HCT116 (cell line): ENCODE results near the gene PIGN. TPM values are rescaled to one million over a fixed set of nuclear protein-coding genes. Genes with fewer than 3 reads are reported as not detected.

ENCODE experiments used
- ATAC-seq: fragments of 200-7000 bp; cut with Tn5 transposase; 2 replicates; pipeline ENCODE4 v1.9.1; 2020; ENCODE audit warnings: mild to moderate bottlenecking, moderate library complexity
- BruUV-seq: library from RNA; stranded (reverse); fragments of 400-500 nt; replicated peaks from 2 replicates; lab custom pipeline; 2021; lab: Mats Ljungman, UMichigan
- CTCF ChIA-PET: fragments of 300-600 bp; sonication (Branson Sonifier 250); formaldehyde crosslinking; loops from one replicate; lab custom pipeline; 2021; ENCODE audit warnings: antibody characterized with exemption; lab: Charles Lee
- POLR2A ChIA-PET: fragments of 300-600, 350-600 bp; sonication (Branson Sonifier 250); formaldehyde crosslinking; loops from one replicate; lab custom pipeline; 2021; ENCODE audit warnings: antibody characterized with exemption; lab: Charles Lee
- RAD21 ChIA-PET, 2 experiments: fragments of 300-600 bp; sonication (Branson Sonifier 250); formaldehyde crosslinking; loops; one replicate each; lab custom pipeline; 2023; ENCODE audit warnings: low total read pairs in 2 of 2; ENCODE audit not compliant: uncharacterized antibody in 2 of 2, unreplicated experiment in 2 of 2, low non-redundant PET in 1 of 2; lab: Charles Lee
- DNase-seq: peaks from one replicate; pipeline ENCODE4 v3.0.0-alpha.2; 2010; ENCODE audit warnings: low read depth, low spot score
- H2AFZ ChIP-seq: fragments of 200-600 bp; shearing (Covaris generic), sonication (generic); 2 replicates; pipeline ENCODE4 v1.6.1; 2017; ENCODE audit warnings: low read depth, mixed run types, mixed read lengths, antibody characterized with exemption, low read length; ENCODE audit not compliant: poor library complexity, severe bottlenecking
- H3K27ac ChIP-seq: 2 replicates; pipeline ENCODE4 v1.5.1; 2012; ENCODE audit warnings: low read depth, low read length
- H3K27me3 ChIP-seq: fragments of 200-600 bp; sonication (generic); 2 replicates; pipeline ENCODE4 v1.6.1; 2016; ENCODE audit warnings: mixed run types, low read length, mixed read lengths; ENCODE audit not compliant: insufficient read depth
- H3K36me3 ChIP-seq, 2 experiments: fragments of 200-500 bp in 1 of 2; fragments of 200-600 bp in 1 of 2; sonication (Bioruptor generic) in 1 of 2; sonication (generic) in 1 of 2; 2 replicates each; pipeline versions ENCODE4 v1.5.1 to v1.6.1; 2014 to 2016; ENCODE audit warnings: low read length in 2 of 2, inconsistent platforms in 1 of 2, mixed read lengths in 1 of 2, mixed run types in 1 of 2; ENCODE audit not compliant: insufficient read depth in 2 of 2, control insufficient read depth in 1 of 2
- H3K4me1 ChIP-seq, 2 experiments: fragments of 200-600 bp in 1 of 2; sonication (generic) in 1 of 2; 2 replicates each; pipeline versions ENCODE4 v1.5.1 to v1.6.1; 2012 to 2017; ENCODE audit warnings: low read length in 2 of 2, inconsistent platforms in 1 of 2, mild to moderate bottlenecking in 1 of 2, mixed read lengths in 1 of 2, mixed run types in 1 of 2, moderate library complexity in 1 of 2; ENCODE audit not compliant: insufficient read depth in 2 of 2, control insufficient read depth in 1 of 2
- H3K4me2 ChIP-seq: fragments of 200-600 bp; sonication (generic); 2 replicates; pipeline ENCODE4 v1.6.1; 2017; ENCODE audit warnings: mixed run types, low read length, mixed read lengths
- H3K4me3 ChIP-seq, 2 experiments: fragments of 200-600 bp in 1 of 2; sonication (generic) in 1 of 2; replicated peaks in 1 of 2; 2 replicates each; pipeline ENCODE4 v1.5.1; 2011 to 2016; ENCODE audit warnings: low read length in 2 of 2, control low read depth in 1 of 2, low read depth in 1 of 2, mild to moderate bottlenecking in 1 of 2, mixed read lengths in 1 of 2, mixed run types in 1 of 2
- H3K79me2 ChIP-seq: fragments of 200-600 bp; sonication (generic); 2 replicates; pipeline ENCODE4 v1.6.1; 2017; ENCODE audit warnings: mild to moderate bottlenecking, mixed run types, low read length, moderate library complexity, mixed read lengths; ENCODE audit not compliant: insufficient read depth
- H3K9ac ChIP-seq: fragments of 200-600 bp; sonication (generic); 2 replicates; pipeline ENCODE4 v1.6.1; 2016; ENCODE audit warnings: low read length, mixed read lengths
- H3K9me2 ChIP-seq: fragments of 200-600 bp; sonication (generic), shearing (Covaris generic); 2 replicates; pipeline ENCODE4 v1.6.1; 2017; ENCODE audit warnings: mixed run types, mild to moderate bottlenecking, moderate library complexity; ENCODE audit not compliant: insufficient read depth
- H3K9me3 ChIP-seq, 2 experiments: fragments of 200-500 bp in 1 of 2; fragments of 200-600 bp in 1 of 2; sonication (Bioruptor generic) in 1 of 2; sonication (generic) in 1 of 2; 2 replicates each; pipeline ENCODE4 v1.6.1; 2014 to 2017; ENCODE audit warnings: low read length in 2 of 2, mixed read lengths in 2 of 2, inconsistent platforms in 1 of 2, low read depth in 1 of 2, mild to moderate bottlenecking in 1 of 2, mixed run types in 1 of 2, moderate library complexity in 1 of 2; ENCODE audit not compliant: control insufficient read depth in 1 of 2, insufficient read depth in 1 of 2
- H4K20me1 ChIP-seq: fragments of 200-600 bp; sonication (generic), shearing (Covaris generic); 2 replicates; pipeline ENCODE4 v1.6.1; 2017; ENCODE audit warnings: mixed run types, mild to moderate bottlenecking, moderate library complexity; ENCODE audit not compliant: insufficient read depth
- CBX3 ChIP-seq: IDR thresholded peaks from 2 replicates; pipeline ENCODE4 v1.6.1; 2012; ENCODE audit warnings: low read depth
- CEBPB ChIP-seq: IDR thresholded peaks from 2 replicates; pipeline ENCODE4 v1.6.1; 2012; ENCODE audit warnings: low read depth
- ELF1 ChIP-seq: IDR thresholded peaks from 2 replicates; pipeline ENCODE4 v1.6.1; 2012; ENCODE audit warnings: low read depth, borderline replicate concordance
- EZH2 ChIP-seq: fragments of 200-600 bp; sonication (generic); IDR thresholded peaks from 2 replicates; pipeline ENCODE4 v1.6.1; 2017; ENCODE audit warnings: antibody characterized with exemption, mixed run types
- EZH2phosphoT487 ChIP-seq: fragments of 200-600 bp; IDR thresholded peaks from 2 replicates; pipeline ENCODE4 v1.6.1; 2018; ENCODE audit warnings: antibody characterized with exemption, borderline replicate concordance
- FOSL1 ChIP-seq: IDR thresholded peaks from 2 replicates; pipeline ENCODE4 v1.6.1; 2012; ENCODE audit warnings: low read depth
- JUND ChIP-seq: IDR thresholded peaks from 2 replicates; pipeline ENCODE4 v1.6.1; 2012
- POLR2A ChIP-seq: IDR thresholded peaks from 2 replicates; pipeline ENCODE4 v1.7.0; 2011; ENCODE audit warnings: borderline replicate concordance; ENCODE audit not compliant: insufficient read depth, insufficient read length; ENCODE audit errors: extremely low read depth
- POLR2AphosphoS5 ChIP-seq: IDR thresholded peaks from 2 replicates; pipeline ENCODE4 v1.6.1; 2011; ENCODE audit warnings: mild to moderate bottlenecking, low read depth, low read length, moderate library complexity
- SIN3A ChIP-seq: IDR thresholded peaks from 2 replicates; pipeline ENCODE4 v1.6.1; 2012; ENCODE audit warnings: low read depth
- SP1 ChIP-seq: IDR thresholded peaks from 2 replicates; pipeline ENCODE4 v1.6.1; 2012; ENCODE audit warnings: low read depth
- SRF ChIP-seq: IDR thresholded peaks from 2 replicates; pipeline ENCODE4 v1.6.1; 2012; ENCODE audit warnings: low read depth
- TCF7L2 ChIP-seq: IDR thresholded peaks from 2 replicates; pipeline ENCODE4 v1.7.0; 2011; ENCODE audit warnings: borderline replicate concordance, inconsistent platforms; ENCODE audit not compliant: insufficient read depth, insufficient read length; ENCODE audit errors: extremely low read depth
- YY1 ChIP-seq: IDR thresholded peaks from 2 replicates; pipeline ENCODE4 v1.6.1; 2011; ENCODE audit warnings: low read length, low read depth, moderate library complexity, mild to moderate bottlenecking; ENCODE audit not compliant: insufficient replicate concordance; ENCODE audit errors: extremely low read depth
- ZFX ChIP-seq: fragments of 450-650 bp; IDR thresholded peaks from 2 replicates; pipeline ENCODE4 v1.6.1; 2017
- ZNF274 ChIP-seq: fragments of 200-500 bp; sonication (Bioruptor generic); IDR thresholded peaks from 2 replicates; pipeline ENCODE4 v1.6.1; 2014; ENCODE audit warnings: mild to moderate bottlenecking, low read depth, low read length, inconsistent platforms
- intact Hi-C: fragments of 100-400 bp; cut with micrococcal nuclease; formaldehyde crosslinking; loops from 2 replicates; pipeline ENCODE4 v1.10.0; 2022
- total RNA-seq: library from RNA; stranded (reverse); gene quantifications from one replicate; pipeline ENCODE4 v1.2.1, GENCODE V29; 2021; ENCODE audit not compliant: unreplicated experiment
- TF ChIP-seq, protein P1 (sequence below): IDR thresholded peaks from 2 replicates; pipeline ENCODE4 v1.6.1; 2012; ENCODE audit warnings: low read depth
- TF ChIP-seq, protein P2 (sequence below): IDR thresholded peaks from 2 replicates; pipeline ENCODE4 v1.6.1; 2012
- TF ChIP-seq, protein P3 (sequence below): IDR thresholded peaks from 2 replicates; pipeline ENCODE4 v1.6.1; 2011; ENCODE audit warnings: mild to moderate bottlenecking, low read length, moderate library complexity; ENCODE audit not compliant: insufficient replicate concordance; ENCODE audit errors: extremely low read depth

Gene PIGN
- total RNA-seq, 1 experiment from 2014 or later, result 12.2 TPM

DNA sequence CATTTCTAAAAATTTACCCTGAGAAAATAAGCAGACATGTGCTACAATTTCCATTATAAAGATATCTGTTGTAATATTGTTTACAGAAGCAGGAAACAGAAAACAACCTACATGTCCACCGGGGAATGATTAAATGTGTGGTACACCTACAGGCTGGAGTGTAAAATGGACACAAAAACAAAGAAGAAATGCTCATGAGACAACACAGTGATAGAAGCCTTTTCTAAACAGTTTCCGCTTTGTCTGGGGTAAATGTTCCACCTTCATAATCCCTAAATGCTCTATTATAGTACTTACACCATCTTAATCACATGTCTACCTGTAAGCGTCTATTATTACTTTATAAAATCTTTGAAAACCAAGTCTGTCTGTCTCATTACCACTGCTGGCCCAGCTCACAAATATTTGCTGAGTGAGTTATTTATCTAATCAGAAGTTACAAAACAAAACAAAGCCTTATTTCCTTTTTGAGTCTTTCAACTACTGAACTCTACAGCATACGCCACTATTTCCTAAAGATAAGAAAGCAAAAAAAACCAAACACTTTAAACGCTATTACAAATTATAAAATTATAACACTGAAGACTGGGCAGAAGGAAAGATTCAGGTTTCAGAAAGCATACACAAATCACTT is 95.3 kb downstream of the PIGN start:
- TF ChIP-seq POLR2A (no peak), EZH2phosphoT487 (no peak), CBX3 (no peak), EZH2 (no peak), JUND (no peak), TCF7L2 (no peak), SRF (no peak), ZFX (no peak), SP1 (no peak), SIN3A (no peak), CEBPB (no peak), ELF1 (no peak), ZNF274 (no peak), FOSL1 (no peak), YY1 (no peak), POLR2AphosphoS5 (no peak)
- TF ChIP-seq, protein P1, sequence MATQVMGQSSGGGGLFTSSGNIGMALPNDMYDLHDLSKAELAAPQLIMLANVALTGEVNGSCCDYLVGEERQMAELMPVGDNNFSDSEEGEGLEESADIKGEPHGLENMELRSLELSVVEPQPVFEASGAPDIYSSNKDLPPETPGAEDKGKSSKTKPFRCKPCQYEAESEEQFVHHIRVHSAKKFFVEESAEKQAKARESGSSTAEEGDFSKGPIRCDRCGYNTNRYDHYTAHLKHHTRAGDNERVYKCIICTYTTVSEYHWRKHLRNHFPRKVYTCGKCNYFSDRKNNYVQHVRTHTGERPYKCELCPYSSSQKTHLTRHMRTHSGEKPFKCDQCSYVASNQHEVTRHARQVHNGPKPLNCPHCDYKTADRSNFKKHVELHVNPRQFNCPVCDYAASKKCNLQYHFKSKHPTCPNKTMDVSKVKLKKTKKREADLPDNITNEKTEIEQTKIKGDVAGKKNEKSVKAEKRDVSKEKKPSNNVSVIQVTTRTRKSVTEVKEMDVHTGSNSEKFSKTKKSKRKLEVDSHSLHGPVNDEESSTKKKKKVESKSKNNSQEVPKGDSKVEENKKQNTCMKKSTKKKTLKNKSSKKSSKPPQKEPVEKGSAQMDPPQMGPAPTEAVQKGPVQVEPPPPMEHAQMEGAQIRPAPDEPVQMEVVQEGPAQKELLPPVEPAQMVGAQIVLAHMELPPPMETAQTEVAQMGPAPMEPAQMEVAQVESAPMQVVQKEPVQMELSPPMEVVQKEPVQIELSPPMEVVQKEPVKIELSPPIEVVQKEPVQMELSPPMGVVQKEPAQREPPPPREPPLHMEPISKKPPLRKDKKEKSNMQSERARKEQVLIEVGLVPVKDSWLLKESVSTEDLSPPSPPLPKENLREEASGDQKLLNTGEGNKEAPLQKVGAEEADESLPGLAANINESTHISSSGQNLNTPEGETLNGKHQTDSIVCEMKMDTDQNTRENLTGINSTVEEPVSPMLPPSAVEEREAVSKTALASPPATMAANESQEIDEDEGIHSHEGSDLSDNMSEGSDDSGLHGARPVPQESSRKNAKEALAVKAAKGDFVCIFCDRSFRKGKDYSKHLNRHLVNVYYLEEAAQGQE, result no peak
- TF ChIP-seq, protein P2, sequence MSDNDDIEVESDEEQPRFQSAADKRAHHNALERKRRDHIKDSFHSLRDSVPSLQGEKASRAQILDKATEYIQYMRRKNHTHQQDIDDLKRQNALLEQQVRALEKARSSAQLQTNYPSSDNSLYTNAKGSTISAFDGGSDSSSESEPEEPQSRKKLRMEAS, result no peak
- TF ChIP-seq, protein P3, sequence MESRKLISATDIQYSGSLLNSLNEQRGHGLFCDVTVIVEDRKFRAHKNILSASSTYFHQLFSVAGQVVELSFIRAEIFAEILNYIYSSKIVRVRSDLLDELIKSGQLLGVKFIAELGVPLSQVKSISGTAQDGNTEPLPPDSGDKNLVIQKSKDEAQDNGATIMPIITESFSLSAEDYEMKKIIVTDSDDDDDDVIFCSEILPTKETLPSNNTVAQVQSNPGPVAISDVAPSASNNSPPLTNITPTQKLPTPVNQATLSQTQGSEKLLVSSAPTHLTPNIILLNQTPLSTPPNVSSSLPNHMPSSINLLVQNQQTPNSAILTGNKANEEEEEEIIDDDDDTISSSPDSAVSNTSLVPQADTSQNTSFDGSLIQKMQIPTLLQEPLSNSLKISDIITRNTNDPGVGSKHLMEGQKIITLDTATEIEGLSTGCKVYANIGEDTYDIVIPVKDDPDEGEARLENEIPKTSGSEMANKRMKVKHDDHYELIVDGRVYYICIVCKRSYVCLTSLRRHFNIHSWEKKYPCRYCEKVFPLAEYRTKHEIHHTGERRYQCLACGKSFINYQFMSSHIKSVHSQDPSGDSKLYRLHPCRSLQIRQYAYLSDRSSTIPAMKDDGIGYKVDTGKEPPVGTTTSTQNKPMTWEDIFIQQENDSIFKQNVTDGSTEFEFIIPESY, result no peak
- TF ChIP-seq, all 23 proteins: peak for 0
- intact Hi-C loops, result no loop called here
- H3K27ac ChIP-seq, result no peak overlapping the region
- ChIA-PET POLR2A (no interaction called here), CTCF (no interaction called here), RAD21 (no interaction called here)
- H3K4me2 ChIP-seq, result no peak overlapping the region
- H4K20me1 ChIP-seq, result no peaks in the 10 kb centered on the region
- no peaks in the 10 kb centered on the region for H3K27me3 ChIP-seq
- no peak overlapping the region for H3K9ac ChIP-seq
- ATAC-seq (no peak), DNase-seq (no peak)
- no peaks in the 10 kb centered on the region for H3K4me1 ChIP-seq
- no peaks in the 10 kb centered on the region for H3K36me3 ChIP-seq
- no peaks in the 10 kb centered on the region for H3K9me3 ChIP-seq
- no TSS peak for BruUV-seq
- no peak overlapping the region for H2AFZ ChIP-seq
- H3K4me3 ChIP-seq, result no peak overlapping the region
- H3K79me2 ChIP-seq, result no peaks in the 10 kb centered on the region
- no peaks in the 10 kb centered on the region for H3K9me2 ChIP-seq
